ENCODE data around the gene TIMM44.
"Not testable (repeated sequence)": the region's sequence is repeated elsewhere in the genome, so short reads cannot be mapped to it uniquely, and the experiment has no call there.

TIMM44 gene

DNA sequence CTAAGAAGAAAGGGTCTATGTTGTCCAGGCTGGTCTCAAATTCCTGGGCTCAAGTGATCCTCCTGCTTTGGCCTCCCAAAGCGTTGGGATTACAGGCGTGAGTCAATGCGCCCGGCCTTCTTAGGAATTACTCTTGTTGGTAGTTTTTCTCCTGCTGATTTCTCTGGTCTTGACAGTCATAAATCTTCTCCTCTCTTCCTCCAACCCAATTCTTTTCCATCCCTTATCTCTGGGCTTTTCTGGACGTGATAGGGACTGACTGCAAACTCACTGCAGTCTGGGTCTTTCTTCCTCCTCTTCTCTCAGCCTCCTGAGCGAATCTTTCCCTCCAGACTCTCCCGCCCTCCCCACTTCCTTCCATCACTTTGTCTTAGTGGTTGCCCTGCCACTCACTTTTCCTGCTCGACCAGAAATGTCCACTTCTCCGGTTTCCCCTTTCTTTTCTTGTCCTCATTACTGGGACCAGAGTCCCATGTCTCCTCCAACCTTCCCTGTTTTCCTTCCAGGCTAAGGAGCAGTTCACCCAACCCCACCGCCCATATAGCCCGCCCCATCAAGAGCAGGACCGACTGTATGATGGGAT, 21.9 kb upstream of the TIMM44 start:
- TF ChIP-seq, protein P1, sequence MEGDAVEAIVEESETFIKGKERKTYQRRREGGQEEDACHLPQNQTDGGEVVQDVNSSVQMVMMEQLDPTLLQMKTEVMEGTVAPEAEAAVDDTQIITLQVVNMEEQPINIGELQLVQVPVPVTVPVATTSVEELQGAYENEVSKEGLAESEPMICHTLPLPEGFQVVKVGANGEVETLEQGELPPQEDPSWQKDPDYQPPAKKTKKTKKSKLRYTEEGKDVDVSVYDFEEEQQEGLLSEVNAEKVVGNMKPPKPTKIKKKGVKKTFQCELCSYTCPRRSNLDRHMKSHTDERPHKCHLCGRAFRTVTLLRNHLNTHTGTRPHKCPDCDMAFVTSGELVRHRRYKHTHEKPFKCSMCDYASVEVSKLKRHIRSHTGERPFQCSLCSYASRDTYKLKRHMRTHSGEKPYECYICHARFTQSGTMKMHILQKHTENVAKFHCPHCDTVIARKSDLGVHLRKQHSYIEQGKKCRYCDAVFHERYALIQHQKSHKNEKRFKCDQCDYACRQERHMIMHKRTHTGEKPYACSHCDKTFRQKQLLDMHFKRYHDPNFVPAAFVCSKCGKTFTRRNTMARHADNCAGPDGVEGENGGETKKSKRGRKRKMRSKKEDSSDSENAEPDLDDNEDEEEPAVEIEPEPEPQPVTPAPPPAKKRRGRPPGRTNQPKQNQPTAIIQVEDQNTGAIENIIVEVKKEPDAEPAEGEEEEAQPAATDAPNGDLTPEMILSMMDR (IDR thresholded peaks at IDR 0.05; ENCODE audit: borderline replicate concordance, control extremely low read depth, extremely low read depth, insufficient read depth, missing control alignments), result no peak
- DNase-seq (ENCODE audit: low spot score), result no peak
- in situ Hi-C loops (cut with MboI; ENCODE audit: low sequenced_read_pairs, unreplicated experiment), result no loop called here

DNA sequence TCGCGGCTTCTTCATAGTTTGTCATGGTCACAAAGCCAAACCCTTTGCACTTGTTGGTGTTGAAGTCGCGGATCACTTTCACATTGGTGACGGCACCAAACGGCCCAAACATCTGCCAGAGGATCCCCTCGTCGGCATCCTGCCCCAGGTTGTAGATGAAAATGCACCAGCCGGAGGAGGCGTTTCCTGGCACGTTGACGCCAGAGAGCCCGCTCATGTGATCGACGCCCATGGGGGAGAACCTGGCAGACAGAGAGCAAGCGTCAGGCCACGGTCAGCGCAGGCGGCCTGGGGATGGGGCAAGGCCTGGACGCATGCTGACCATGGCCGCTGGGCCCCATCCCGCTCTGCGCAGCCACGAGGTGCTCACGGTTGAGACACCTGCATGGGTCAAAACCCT, 20.1 kb upstream of the TIMM44 start:
- DNase-seq (ENCODE audit: low spot score), result no peak
- TF ChIP-seq, protein P1 (IDR thresholded peaks at IDR 0.05; ENCODE audit: borderline replicate concordance, control extremely low read depth, extremely low read depth, insufficient read depth, missing control alignments), result no peak
- in situ Hi-C loops (cut with MboI; ENCODE audit: low sequenced_read_pairs, unreplicated experiment), result no loop called here

DNA sequence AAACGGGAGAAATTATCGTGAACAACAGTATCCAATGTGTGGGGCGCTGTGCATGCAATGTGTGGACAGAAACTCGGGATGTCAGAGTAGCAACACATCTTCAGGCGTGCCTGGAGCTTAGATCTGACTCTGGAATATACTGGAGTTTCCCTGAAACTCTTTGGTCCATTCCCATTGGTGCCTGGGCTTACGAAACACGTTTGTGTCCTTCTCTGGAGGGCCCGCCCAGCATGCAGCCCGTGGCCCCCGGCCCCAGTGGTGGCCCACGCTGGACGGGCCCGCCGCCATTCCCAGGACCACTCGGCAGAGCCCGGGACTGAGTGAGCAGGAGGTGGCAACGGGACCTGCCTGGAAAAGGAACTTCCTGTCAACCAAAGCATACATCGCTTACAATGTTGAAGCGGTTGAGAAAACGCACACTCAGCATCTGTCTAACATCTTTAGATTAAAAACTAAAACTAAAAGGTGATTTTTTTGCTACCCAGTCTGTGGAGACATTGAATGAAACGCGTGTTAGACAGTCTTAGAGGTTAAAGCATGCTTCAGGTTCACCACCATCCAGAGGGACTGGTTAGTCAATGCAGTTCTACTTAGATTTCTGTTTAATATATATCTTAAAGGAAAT, 19.3 kb upstream of the TIMM44 start:
- in situ Hi-C loops (cut with MboI; ENCODE audit: low sequenced_read_pairs, unreplicated experiment), result no loop called here
- TF ChIP-seq, protein P1 (IDR thresholded peaks at IDR 0.05; ENCODE audit: borderline replicate concordance, control extremely low read depth, extremely low read depth, insufficient read depth, missing control alignments), result no peak
- DNase-seq (ENCODE audit: low spot score), result no peak

DNA sequence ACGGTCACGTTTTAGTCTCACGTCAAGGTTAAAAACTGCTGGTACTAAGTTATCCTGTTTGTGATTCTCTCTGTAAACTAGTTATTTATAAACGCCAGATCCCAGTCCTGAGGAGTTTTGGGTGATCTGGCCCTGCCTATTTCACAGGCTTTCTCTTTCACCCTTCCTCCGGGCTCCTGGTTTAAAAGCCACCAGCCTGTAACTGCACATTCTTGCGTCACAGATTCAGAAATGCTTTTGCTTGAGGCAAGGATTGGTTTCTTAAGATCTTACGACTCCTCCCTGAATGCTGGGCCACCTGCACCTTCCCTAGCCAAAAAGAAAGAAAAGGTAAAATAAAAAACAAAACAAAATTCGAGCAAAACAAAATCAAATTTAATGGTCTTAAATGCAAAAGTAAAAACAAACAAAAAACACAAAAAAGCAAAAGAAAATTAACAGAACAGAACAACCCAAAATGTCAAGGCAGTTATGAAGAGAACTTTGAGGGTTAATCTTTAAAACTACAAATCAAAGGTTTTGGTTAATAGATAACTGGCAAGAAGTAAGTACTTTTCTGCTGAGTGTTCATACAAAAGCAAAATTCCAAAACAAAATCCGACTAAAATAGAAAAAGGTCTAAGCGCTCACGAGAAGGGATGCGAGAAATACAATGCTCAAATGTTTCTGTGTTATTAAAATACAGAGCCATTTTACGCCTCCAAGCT, 18.6 kb upstream of the TIMM44 start:
- TF ChIP-seq, protein P1 (IDR thresholded peaks at IDR 0.05; ENCODE audit: borderline replicate concordance, control extremely low read depth, extremely low read depth, insufficient read depth, missing control alignments), result no peak
- in situ Hi-C loops (cut with MboI; ENCODE audit: low sequenced_read_pairs, unreplicated experiment), result no loop called here
- DNase-seq (ENCODE audit: low spot score), result no peak

DNA sequence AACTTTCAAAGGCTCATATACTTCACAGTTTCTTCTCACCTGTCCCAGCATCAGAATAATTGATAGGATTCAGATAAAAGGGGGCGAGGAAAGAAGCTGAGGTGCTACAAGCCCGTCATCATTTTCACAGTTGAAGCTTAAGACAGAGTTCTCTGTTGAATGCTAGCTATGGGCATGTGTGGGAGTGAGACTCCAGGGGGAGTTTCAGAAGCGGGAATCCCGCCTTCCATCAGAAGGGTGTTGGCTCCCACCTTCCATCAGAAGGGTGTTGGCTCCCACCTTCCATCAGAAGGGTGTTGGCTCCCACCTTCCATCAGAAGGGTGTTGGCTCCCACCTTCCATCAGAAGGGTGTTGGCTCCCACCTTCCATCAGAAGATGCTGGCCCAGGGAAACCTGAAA, 17.6 kb upstream of the TIMM44 start:
- in situ Hi-C loops (cut with MboI; ENCODE audit: low sequenced_read_pairs, unreplicated experiment); DNase-seq (ENCODE audit: low spot score): not testable (repeated sequence)

DNA sequence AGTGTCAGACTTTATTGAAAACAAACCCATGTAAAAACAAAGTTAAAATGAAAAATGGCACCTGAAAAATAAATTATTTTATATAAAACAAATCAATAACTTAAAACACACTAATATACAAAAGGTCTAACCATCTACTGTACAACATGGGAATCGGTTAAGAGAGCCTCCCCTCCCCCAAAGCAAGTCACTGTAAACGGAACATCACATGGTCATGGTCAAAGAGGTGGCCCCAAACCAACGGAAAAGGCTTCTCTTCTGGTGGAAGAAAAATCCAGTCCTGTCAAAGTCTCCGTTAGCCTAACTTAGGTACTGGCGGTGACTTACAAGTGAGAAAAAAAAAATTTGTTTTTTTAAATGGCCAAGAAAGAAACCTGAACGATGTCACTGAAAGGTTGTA, 15.7 kb upstream of the TIMM44 start:
- in situ Hi-C loops (cut with MboI; ENCODE audit: low sequenced_read_pairs, unreplicated experiment), result no loop called here
- TF ChIP-seq, protein P1 (IDR thresholded peaks at IDR 0.05; ENCODE audit: borderline replicate concordance, control extremely low read depth, extremely low read depth, insufficient read depth, missing control alignments), result no peak
- DNase-seq (ENCODE audit: low spot score), result no peak

DNA sequence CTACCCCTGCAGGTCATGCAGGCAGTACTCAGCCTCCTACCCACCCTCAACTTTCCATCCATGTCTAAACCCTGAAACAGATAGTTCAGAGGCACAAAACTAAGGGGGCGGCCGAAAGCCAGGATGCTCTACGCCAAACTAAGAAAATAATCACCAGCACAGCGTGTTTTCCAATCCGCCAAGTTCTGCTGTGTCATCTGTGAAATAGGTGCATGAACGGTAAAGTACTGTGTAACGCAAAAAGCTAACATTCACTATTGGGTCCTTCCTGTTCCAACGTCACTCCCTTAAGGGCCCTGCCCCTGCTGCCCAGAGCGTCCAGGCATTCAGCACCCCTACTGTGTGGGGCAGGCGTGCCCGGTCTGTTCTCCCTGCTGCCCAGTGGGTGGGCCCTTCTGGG, 12.2 kb upstream of the TIMM44 start:
- in situ Hi-C loops (cut with MboI; ENCODE audit: low sequenced_read_pairs, unreplicated experiment), result no loop called here
- DNase-seq (ENCODE audit: low spot score), result no peak
- TF ChIP-seq, protein P1 (IDR thresholded peaks at IDR 0.05; ENCODE audit: borderline replicate concordance, control extremely low read depth, extremely low read depth, insufficient read depth, missing control alignments), result no peak
